K562 (cell line): ENCODE data around the gene ZNF593OS. TPM values are rescaled to one million over a fixed set of nuclear protein-coding genes. Genes with fewer than 3 reads are reported as not detected.

Experiments
- ATAC-seq: fragments of 200-7000 bp; cut with Tn5 transposase; 3 replicates; pipeline ENCODE4 v1.9.1; 2020; ENCODE audit warnings: moderate library complexity
- BruUV-seq: library from RNA; stranded (reverse); fragments of 400-500 nt; replicated peaks from 2 replicates; lab custom pipeline; 2021; lab: Mats Ljungman, UMichigan
- CTCF ChIA-PET: fragments of 300-600 bp; formaldehyde crosslinking; extraction: SDS; loops from one replicate; lab custom pipeline; 2021; ENCODE audit warnings: low intra/inter-chr PET ratio; lab: Yijun Ruan, JAX
- POLR2A ChIA-PET: fragments of 300-600, 350-650 bp; sonication (Branson Sonifier 250); formaldehyde crosslinking; extraction: SDS; loops from one replicate; lab custom pipeline; 2021; ENCODE audit warnings: antibody characterized with exemption, inconsistent platforms; lab: Yijun Ruan, JAX
- DNase-seq, 4 experiments: peaks; one replicate each; pipeline versions ENCODE4 v3.0.0 to v3.0.0-alpha.2; 2011 to 2018; ENCODE audit warnings: low spot score in 3 of 4, mixed read lengths in 3 of 4; ENCODE audit errors: extremely low read depth in 1 of 4
- FAIRE-seq: peaks from 2 replicates; lab custom pipeline; 2011; peaks lifted over from hg19 to GRCh38; lab: Jason Lieb, UNC
- H2AFZ ChIP-seq: 2 replicates; pipeline ENCODE4 v1.6.0; 2011; ENCODE audit warnings: low read depth, low read length, control low read depth, inconsistent platforms
- H3K27ac ChIP-seq: fragments of 200-600 bp; 3 replicates; pipeline ENCODE4 v1.8.0; 2011; ENCODE audit warnings: low read depth, mild to moderate bottlenecking, control low read depth, inconsistent platforms, low read length, moderate library complexity, mixed read lengths; ENCODE audit errors: extremely low read depth
- H3K27me3 ChIP-seq, 2 experiments: fragments of 300-600 bp in 1 of 2; 2 replicates in 1 of 2; 3 replicates in 1 of 2; pipeline versions ENCODE4 v1.6.0 to v1.8.0; 2011; ENCODE audit warnings: inconsistent platforms in 2 of 2, low read length in 2 of 2, mild to moderate bottlenecking in 1 of 2, mixed read lengths in 1 of 2, moderate library complexity in 1 of 2; ENCODE audit not compliant: control insufficient read depth in 2 of 2, insufficient read depth in 2 of 2
- H3K36me3 ChIP-seq: fragments of 300-600 bp; 3 replicates; pipeline ENCODE4 v1.8.0; 2011; ENCODE audit warnings: mild to moderate bottlenecking, low read length, inconsistent platforms; ENCODE audit not compliant: control insufficient read depth, insufficient read depth
- H3K4me1 ChIP-seq, 2 experiments: fragments of 200-600 bp in 1 of 2; replicated peaks in 1 of 2; 2 replicates in 1 of 2; 3 replicates in 1 of 2; pipeline versions ENCODE4 v1.5.1 to v1.8.0; 2011; ENCODE audit warnings: inconsistent platforms in 2 of 2, low read length in 2 of 2, mild to moderate bottlenecking in 1 of 2, mixed read lengths in 1 of 2, moderate library complexity in 1 of 2; ENCODE audit not compliant: control insufficient read depth in 2 of 2, insufficient read depth in 2 of 2
- H3K4me2 ChIP-seq: 2 replicates; pipeline ENCODE4 v1.6.1; 2011; ENCODE audit warnings: low read length, control low read depth, inconsistent platforms, mixed read lengths; ENCODE audit not compliant: insufficient read depth
- H3K4me3 ChIP-seq: fragments of 200-600 bp; sonication (generic), shearing (Covaris generic); 2 replicates; pipeline ENCODE4 v1.5.1; 2016; ENCODE audit warnings: control low read depth, inconsistent platforms
- H3K79me2 ChIP-seq: fragments of 200-600 bp; 3 replicates; pipeline ENCODE4 v1.8.0; 2011; ENCODE audit warnings: low read length, inconsistent platforms; ENCODE audit not compliant: control insufficient read depth, insufficient read depth
- H3K9ac ChIP-seq, 2 experiments: 2 replicates each; pipeline versions ENCODE4 v1.6.0 to v1.6.1; 2011; ENCODE audit warnings: low read depth in 2 of 2, low read length in 2 of 2, control low read depth in 1 of 2, inconsistent platforms in 1 of 2, mild to moderate bottlenecking in 1 of 2, mixed read lengths in 1 of 2; ENCODE audit not compliant: insufficient read depth in 1 of 2
- H3K9me1 ChIP-seq: one replicate; pipeline ENCODE4 v1.6.0; 2011; ENCODE audit warnings: inconsistent platforms, mild to moderate bottlenecking, low read length, moderate library complexity; ENCODE audit not compliant: control insufficient read depth, insufficient read depth
- H3K9me3 ChIP-seq: replicated peaks from 2 replicates; pipeline ENCODE4 v1.5.1; 2011; ENCODE audit warnings: low read depth, low read length, inconsistent platforms; ENCODE audit not compliant: control insufficient read depth, insufficient read depth
- H4K20me1 ChIP-seq: replicated peaks from 2 replicates; pipeline ENCODE4 v1.6.1; 2011; ENCODE audit warnings: low read length, inconsistent platforms, mixed read lengths; ENCODE audit not compliant: control insufficient read depth, insufficient read depth
- ASH1L ChIP-seq: fragments of 450-650 bp; IDR thresholded peaks from 2 replicates; pipeline ENCODE4 v1.6.1; 2018; ENCODE audit warnings: borderline replicate concordance, mild to moderate bottlenecking, low read depth; ENCODE audit not compliant: partially characterized antibody
- BCL6 ChIP-seq: fragments of 250-450 bp; sonication (Bioruptor Pico); IDR thresholded peaks from 2 replicates; pipeline ENCODE4 v1.4.0; 2020
- CBX8 ChIP-seq: fragments of 200-600 bp; sonication (generic); IDR thresholded peaks from 2 replicates; pipeline ENCODE4 v1.6.1; 2012; ENCODE audit warnings: borderline replicate concordance, mixed run types, low read depth, mild to moderate bottlenecking, moderate library complexity, mixed read lengths, low read length, control low read depth, inconsistent platforms; ENCODE audit not compliant: poor library complexity, severe bottlenecking; ENCODE audit errors: extremely low read depth
- CEBPG ChIP-seq, 3 experiments: fragments of 200-800 bp in 1 of 3; sonication (Bioruptor generic) in 1 of 3; sonication (generic) in 1 of 3; formaldehyde crosslinking in 1 of 3; IDR thresholded peaks in 2 of 3; conservative IDR thresholded peaks in 1 of 3; 2 replicates each; pipeline versions ENCODE4 v1.6.1 to v1.8.0; 2016 to 2022; ENCODE audit warnings: missing compliant biosample characterization in 2 of 3, missing genetic modification characterization in 2 of 3, mild to moderate bottlenecking in 1 of 3, missing genetic modification reagents in 1 of 3
- DNMT1 ChIP-seq: fragments of 450-650 bp; IDR thresholded peaks from 2 replicates; pipeline ENCODE4 v1.6.1; 2016; ENCODE audit warnings: antibody characterized with exemption, mild to moderate bottlenecking
- FOS ChIP-seq: IDR thresholded peaks from 3 replicates; pipeline ENCODE4 v1.6.1; 2011; ENCODE audit not compliant: insufficient read length; ENCODE audit errors: extremely low read depth
- HDAC1 ChIP-seq, 2 experiments: fragments of 450-650 bp; IDR thresholded peaks; 2 replicates each; pipeline ENCODE4 v1.6.1; 2016 to 2017; ENCODE audit warnings: inconsistent platforms in 1 of 2, mild to moderate bottlenecking in 1 of 2, moderate library complexity in 1 of 2
- HMG20A ChIP-seq: fragments of 450-650 bp; formaldehyde crosslinking; conservative IDR thresholded peaks from 2 replicates; pipeline ENCODE4 v1.4.0; 2020; ENCODE audit warnings: mild to moderate bottlenecking, mixed read lengths
- HOMEZ ChIP-seq: fragments of 250-450 bp; sonication (Bioruptor Pico); IDR thresholded peaks from 2 replicates; pipeline ENCODE4 v1.4.0; 2020; ENCODE audit warnings: mild to moderate bottlenecking, moderate library complexity
- NCOR1 ChIP-seq: fragments of 450-650 bp; IDR thresholded peaks from 2 replicates; pipeline ENCODE4 v1.6.1; 2016; ENCODE audit warnings: mild to moderate bottlenecking, moderate library complexity
- PKNOX1 ChIP-seq: fragments of 450-650 bp; IDR thresholded peaks from 2 replicates; pipeline ENCODE4 v1.6.1; 2016
- STAT5B ChIP-seq: fragments of 250-450 bp; sonication (Bioruptor Pico); IDR thresholded peaks from 2 replicates; pipeline ENCODE4 v1.8.0; 2021; ENCODE audit warnings: mild to moderate bottlenecking, inconsistent platforms
- TARDBP ChIP-seq: fragments of 450-650 bp; IDR thresholded peaks from 2 replicates; pipeline ENCODE4 v1.6.1; 2016
- WGBS: fragments of 100-300 bp; shearing (Covaris generic); methylation state at CpG from one replicate; pipeline ENCODE4 v1.1.6; 2016; ENCODE audit warnings: low coverage, mixed read lengths; ENCODE audit not compliant: insufficient coverage; ENCODE audit errors: missing lambda C conversion rate; 5-methylcytosine and 5-hydroxymethylcytosine counted together
- in situ Hi-C: fragments of 300-500 bp; cut with MboI; formaldehyde crosslinking; loops from 4 replicates; pipeline ENCODE4 v1.15.0; 2018; ENCODE audit warnings: inconsistent platforms, mixed read lengths
- intact Hi-C: fragments of 100-400 bp; cut with micrococcal nuclease; formaldehyde crosslinking; loops from 2 replicates; pipeline ENCODE4 v1.14.2; 2022
- polyA plus RNA-seq, 8 experiments: library from polyadenylated mRNA; depleted of rRNA in 4 of 8; stranded (reverse) in 5 of 8; unstranded in 3 of 8; fragments of >200 nt; fragmentation: Nextera tagmentation in 2 of 8; fragmentation: Illumina TruSeq in 1 of 8; extraction: Ambion mirVana in 2 of 8; extraction: Trizol in 1 of 8; gene quantifications; 2 replicates each; pipeline versions ENCODE4 v1.2.1 to v1.2.3, GENCODE V29; 2011 to 2014; ENCODE audit warnings: inconsistent platforms in 1 of 8, missing spikeins in 1 of 8
- total RNA-seq, 7 experiments: library from RNA; depleted of rRNA in 6 of 7; stranded (reverse); fragments of >200 nt in 6 of 7; fragmentation: Illumina TruSeq in 2 of 7; extraction: Trizol in 2 of 7; gene quantifications; 2 replicates each; pipeline versions ENCODE4 v1.2.1 to v1.2.3, GENCODE V29; 2011 to 2021; ENCODE audit warnings: low replicate concordance in 1 of 7

The ZNF593OS gene
- total and polyA plus RNA-seq, 9 of the 15 experiments (the other 6 are each of a cell fraction or from before 2014, with no cell fraction given) = 0.24 to 0.27 TPM; not detected in 7

- intact Hi-C loops = loop anchor here (2.0 to 10.0 kb wide), 3 partner anchors 31 to 215 kb away; partner anchors contain the start of gene CEP85
- no peak for TF ChIP-seq ASH1L
- TF ChIP-seq STAT5B (CRISPR knock-in tag) = no peak
- TF ChIP-seq BCL6 (CRISPR knock-in tag) = no peak
- TF ChIP-seq CBX8 = no peak
- TF ChIP-seq HMG20A (CRISPR knock-in tag) = no peak
- TF ChIP-seq TARDBP = peak; percentile 94
- no peak; the same call in 1 of the 2 replicates for TF ChIP-seq NCOR1
- TF ChIP-seq HOMEZ (CRISPR knock-in tag) = no peak; the same call in 1 of the 2 replicates
- no peak for TF ChIP-seq DNMT1
- peak; percentile 26 for TF ChIP-seq PKNOX1
- no peak for TF ChIP-seq FOS
- peak; percentile 74 for TF ChIP-seq CEBPG (CRISPR knock-in tag; IDR thresholded peaks at IDR 0.05)
- no peak for TF ChIP-seq CEBPG (tag; conservative IDR thresholded peaks at IDR 0.05 in 1 of 2, IDR thresholded peaks at IDR 0.05 in 1 of 2)
- TF ChIP-seq HDAC1 (IDR thresholded peaks at IDR 0.05) = peak; percentile 72 to 100; a peak in 3 of 4 replicates
These were observed 1.8 kb downstream of the ZNF593OS start, which contains the start of gene ZNF593 for GRCh38 chr1:26169669-26170471. ZNF593 (plus strand) TSS chr1:26169908; CDS start chr1:26169984, 76 bp downstream.

More at GRCh38 chr1:26169669-26170471, 1.8 kb downstream of the ZNF593OS start, which contains the start of gene ZNF593:
- 1% methylated on average over 63 of the region's 76 CpGs for WGBS
- peaks cover 22 to 37% of the 10 kb centered on the region in 2 experiments for H3K4me1 ChIP-seq
- ATAC-seq (peak; percentile 96), FAIRE-seq (peak; percentile 99), DNase-seq (peak; percentile 97 to 99 (median 99))
- H2AFZ ChIP-seq = peak within 1 kb of the TSS; percentile 90
- no peaks in the 10 kb centered on the region for H3K27me3 ChIP-seq
- H4K20me1 ChIP-seq = no peaks in the 10 kb centered on the region
- H3K27ac ChIP-seq = peak within 1 kb of the TSS; percentile 85
- H3K4me3 ChIP-seq = peak within 1 kb of the TSS; percentile 89
- ChIA-PET CTCF (interaction anchor here (0.7 to 1.9 kb wide), 5 partner anchors 30 to 152 kb away, joined by 3 to 8 read pairs (median 3); no protein-coding TSS in a partner anchor), POLR2A (interaction anchor here (0.5 to 1.6 kb wide), 21 partner anchors 8 to 379 kb away, joined by 3 to 12 read pairs (median 3); partner anchors contain the start of genes CATSPER4, CEP85, CNKSR1 and FAM110D)
- peaks cover 21% of the 10 kb centered on the region for H3K79me2 ChIP-seq
- no peaks in the 10 kb centered on the region for H3K9me3 ChIP-seq
- BruUV-seq = no TSS peak
- in situ Hi-C loops = no loop called here
- peak within 1 kb of the TSS; percentile 96 for H3K4me2 ChIP-seq
- H3K36me3 ChIP-seq = peaks cover 17% of the 10 kb centered on the region; the same call in 1 of the 3 replicates
- peak within 1 kb of the TSS; percentile 88 to 98 for H3K9ac ChIP-seq
- H3K9me1 ChIP-seq = peaks cover 4% of the 10 kb centered on the region
